Measurements from ENCODE around the gene AFF3.
A peak's percentile ranks its signal among the peaks of the same experiment; 100 is the strongest.

AFF3 gene

GRCh38 chr2:99648906-99649789 lies 493.2 kb downstream of the AFF3 start:
- FAIRE-seq, result no peak
- DNase-seq (ENCODE audit: insufficient read length, low spot score), result no peak
- no peak for TF ChIP-seq POLR2A (IDR thresholded peaks at IDR 0.05; ENCODE audit: low read depth, low read length)

- DNase-seq (ENCODE audit: insufficient read length, low spot score) (no peak), FAIRE-seq (no peak)
- TF ChIP-seq POLR2A (IDR thresholded peaks at IDR 0.05; ENCODE audit: low read depth, low read length), result no peak
These were observed 494.1 kb downstream of the AFF3 start for GRCh38 chr2:99648178-99648844.

GRCh38 chr2:99645960-99646359 lies 496.4 kb downstream of the AFF3 start:
- FAIRE-seq, result no peak
- no peak for TF ChIP-seq POLR2A (IDR thresholded peaks at IDR 0.05; ENCODE audit: low read depth, low read length)
- no peak for DNase-seq (ENCODE audit: insufficient read length, low spot score)

GRCh38 chr2:99644419-99644787 lies 498.0 kb downstream of the AFF3 start:
- DNase-seq (ENCODE audit: insufficient read length, low spot score) (no peak), FAIRE-seq (peak; percentile 11)
- TF ChIP-seq POLR2A (IDR thresholded peaks at IDR 0.05; ENCODE audit: low read depth, low read length), result no peak

GRCh38 chr2:99643787-99644418 lies 498.5 kb downstream of the AFF3 start:
- FAIRE-seq (no peak), DNase-seq (ENCODE audit: insufficient read length, low spot score) (no peak)
- no peak for TF ChIP-seq POLR2A (IDR thresholded peaks at IDR 0.05; ENCODE audit: low read depth, low read length)

- no peak for DNase-seq (ENCODE audit: insufficient read length, low spot score)
- no peak for FAIRE-seq
- no peak for TF ChIP-seq POLR2A (IDR thresholded peaks at IDR 0.05; ENCODE audit: low read depth, low read length)
These were observed 500.4 kb downstream of the AFF3 start for GRCh38 chr2:99641999-99642398.

GRCh38 chr2:99640635-99641151 lies 501.7 kb downstream of the AFF3 start:
- no peak for TF ChIP-seq POLR2A (IDR thresholded peaks at IDR 0.05; ENCODE audit: low read depth, low read length)
- no peak for FAIRE-seq
- no peak for DNase-seq (ENCODE audit: insufficient read length, low spot score)

- DNase-seq (ENCODE audit: insufficient read length, low spot score) (no peak), FAIRE-seq (no peak)
- no peak for TF ChIP-seq POLR2A (IDR thresholded peaks at IDR 0.05; ENCODE audit: low read depth, low read length)
These were observed 503.6 kb downstream of the AFF3 start for GRCh38 chr2:99638791-99639190.

- no peak for DNase-seq (ENCODE audit: insufficient read length, low spot score)
- TF ChIP-seq POLR2A (IDR thresholded peaks at IDR 0.05; ENCODE audit: low read depth, low read length), result no peak
These were observed 505.2 kb downstream of the AFF3 start for GRCh38 chr2:99637159-99637697.

GRCh38 chr2:99636144-99637034 lies 506.0 kb downstream of the AFF3 start:
- DNase-seq (ENCODE audit: insufficient read length, low spot score) (no peak), FAIRE-seq (no peak)
- TF ChIP-seq POLR2A (IDR thresholded peaks at IDR 0.05; ENCODE audit: low read depth, low read length), result no peak

More at GRCh38 chr2:99637159-99637697, 505.2 kb downstream of the AFF3 start:
- FAIRE-seq, result no peak

- no peak for TF ChIP-seq POLR2A (IDR thresholded peaks at IDR 0.05; ENCODE audit: low read depth, low read length)
- FAIRE-seq, result no peak
- DNase-seq (ENCODE audit: insufficient read length, low spot score), result no peak
These were observed 506.7 kb downstream of the AFF3 start for GRCh38 chr2:99635710-99636109.

- FAIRE-seq (no peak), DNase-seq (ENCODE audit: insufficient read length, low spot score) (no peak)
- TF ChIP-seq POLR2A (IDR thresholded peaks at IDR 0.05; ENCODE audit: low read depth, low read length), result no peak
These were observed 508.2 kb downstream of the AFF3 start for GRCh38 chr2:99634234-99634633.

- no peak for FAIRE-seq
- no peak for DNase-seq (ENCODE audit: insufficient read length, low spot score)
- TF ChIP-seq POLR2A (IDR thresholded peaks at IDR 0.05; ENCODE audit: low read depth, low read length), result no peak
These were observed 510.7 kb downstream of the AFF3 start for GRCh38 chr2:99631700-99632099.
